HG03066 (cell line): ENCODE results near the gene NMB.
A peak's percentile ranks its signal among the peaks of the same experiment; 100 is the strongest.
"Not testable (repeated sequence)": the region's sequence is repeated elsewhere in the genome, so short reads cannot be mapped to it uniquely, and the experiment has no call there.

Source experiments
- ATAC-seq: cut with Tn5 transposase; IDR thresholded peaks from one replicate; pipeline ENCODE4 v1.9.1; 2021; ENCODE audit warnings: low read depth; ENCODE audit not compliant: unreplicated experiment

The NMB gene, protein sequence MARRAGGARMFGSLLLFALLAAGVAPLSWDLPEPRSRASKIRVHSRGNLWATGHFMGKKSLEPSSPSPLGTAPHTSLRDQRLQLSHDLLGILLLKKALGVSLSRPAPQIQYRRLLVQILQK

DNA sequence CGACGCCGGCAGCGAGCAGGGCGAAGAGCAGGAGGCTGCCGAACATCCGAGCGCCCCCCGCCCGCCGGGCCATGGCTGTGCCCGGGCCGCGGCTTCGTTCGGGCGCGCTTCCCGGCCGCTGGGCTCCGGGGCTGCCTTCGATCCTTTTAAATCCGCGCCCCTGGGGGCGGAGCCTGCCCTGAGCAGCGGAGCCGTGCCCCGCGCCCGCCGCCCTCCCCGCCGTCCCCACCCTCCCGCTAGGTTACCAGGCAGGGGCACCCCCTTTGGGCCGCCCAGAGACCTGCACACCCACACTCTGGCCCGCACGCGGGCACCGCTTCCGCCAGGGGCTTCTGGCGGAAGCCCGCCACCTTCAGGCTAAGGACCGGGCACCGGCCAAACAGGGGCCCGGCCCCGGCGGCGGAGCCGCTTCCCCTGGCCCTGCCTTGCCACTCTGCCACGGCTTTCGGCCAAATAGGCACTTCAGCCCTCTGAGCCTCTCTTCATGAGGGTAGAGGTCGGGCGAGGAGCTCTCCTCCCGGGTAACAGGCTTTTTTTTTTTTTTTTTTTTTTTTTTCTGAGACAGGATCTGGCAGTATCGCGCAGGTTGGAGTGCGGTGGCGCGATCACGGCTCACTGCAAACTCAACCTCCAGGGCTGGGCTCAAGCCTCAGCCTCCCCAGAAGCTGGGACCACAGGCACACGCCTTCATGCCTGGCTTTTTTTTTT lies at the start of gene NMB:
TSS of gene NMB (minus strand) at position 120 of the 708 bp plus-strand sequence. CDS start at position 73, 47 bp downstream.
- ATAC-seq = peak; percentile 45

DNA sequence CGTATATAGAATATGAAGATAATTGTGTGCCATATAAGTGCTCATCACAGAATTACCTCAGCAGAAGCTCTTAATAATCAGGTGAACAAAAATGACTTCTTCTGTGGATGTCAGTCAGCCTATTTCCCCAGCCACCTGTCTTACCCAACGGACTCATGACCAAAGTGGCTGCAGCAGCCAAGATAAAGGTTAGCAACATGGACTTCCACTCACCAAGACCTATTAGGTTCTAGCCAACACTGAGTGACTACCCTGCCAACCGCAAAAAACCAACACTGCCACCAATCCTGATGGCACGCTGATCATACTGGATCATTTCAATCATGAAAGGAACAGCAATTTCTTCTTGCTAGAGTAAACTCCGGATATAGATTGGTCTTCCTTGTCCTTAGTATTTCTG lies 45.8 kb upstream of the NMB start:
- no peak for ATAC-seq

DNA sequence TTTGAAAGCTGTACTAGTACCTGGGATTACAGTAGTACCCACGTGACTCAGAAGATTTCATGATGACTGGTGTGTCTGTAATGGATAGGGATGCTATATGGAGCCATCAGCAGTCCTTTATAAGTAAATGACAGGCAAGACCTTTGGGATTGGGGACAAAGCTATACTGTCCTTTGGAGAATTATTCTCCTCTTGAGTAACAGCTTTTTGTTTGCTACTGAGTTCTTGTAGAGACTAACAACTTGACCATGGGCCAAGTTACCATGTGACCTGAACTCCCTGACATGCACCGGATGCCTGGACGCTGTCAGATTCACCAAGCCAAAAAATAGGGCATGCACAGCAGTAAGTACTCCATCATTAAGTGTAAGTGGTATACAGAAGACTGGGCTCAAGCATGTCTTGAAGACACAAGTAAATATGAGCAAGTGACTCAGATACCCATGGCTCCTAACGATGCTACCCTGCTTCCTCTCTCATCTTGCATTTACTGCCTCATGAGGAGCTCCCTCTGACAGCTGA lies 45.0 kb upstream of the NMB start:
- no peak for ATAC-seq

DNA sequence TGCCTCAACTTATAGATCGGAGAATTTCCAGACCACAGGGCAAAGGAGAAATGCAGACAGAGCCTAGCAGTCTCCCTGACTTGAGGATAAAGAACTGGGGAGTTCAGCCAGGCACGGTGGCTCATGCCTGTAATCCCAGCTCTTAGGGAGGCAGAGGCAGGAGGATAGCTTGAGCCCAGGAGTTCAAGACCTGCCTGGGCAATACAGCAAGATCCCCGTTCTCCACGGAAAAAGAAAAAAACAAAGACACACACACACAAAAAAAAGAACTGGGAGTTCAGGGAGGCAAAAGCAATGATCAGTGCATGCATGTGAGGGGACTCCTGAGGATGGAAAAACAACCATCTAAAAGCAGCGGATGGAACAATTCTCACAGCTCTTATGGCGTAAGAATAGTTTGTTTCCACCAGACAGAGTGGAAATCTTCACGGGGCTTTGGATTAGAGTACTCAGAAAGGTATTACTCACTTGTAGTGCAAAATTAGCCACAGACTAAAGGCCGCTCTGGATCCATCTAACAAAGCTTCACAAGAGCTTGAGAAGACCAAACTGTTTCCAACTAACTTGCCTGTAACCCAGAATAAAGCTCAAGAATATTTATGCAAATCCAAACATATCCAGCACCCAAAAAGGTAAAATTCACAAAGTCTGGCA lies 41.7 kb upstream of the NMB start:
- ATAC-seq = no peak

DNA sequence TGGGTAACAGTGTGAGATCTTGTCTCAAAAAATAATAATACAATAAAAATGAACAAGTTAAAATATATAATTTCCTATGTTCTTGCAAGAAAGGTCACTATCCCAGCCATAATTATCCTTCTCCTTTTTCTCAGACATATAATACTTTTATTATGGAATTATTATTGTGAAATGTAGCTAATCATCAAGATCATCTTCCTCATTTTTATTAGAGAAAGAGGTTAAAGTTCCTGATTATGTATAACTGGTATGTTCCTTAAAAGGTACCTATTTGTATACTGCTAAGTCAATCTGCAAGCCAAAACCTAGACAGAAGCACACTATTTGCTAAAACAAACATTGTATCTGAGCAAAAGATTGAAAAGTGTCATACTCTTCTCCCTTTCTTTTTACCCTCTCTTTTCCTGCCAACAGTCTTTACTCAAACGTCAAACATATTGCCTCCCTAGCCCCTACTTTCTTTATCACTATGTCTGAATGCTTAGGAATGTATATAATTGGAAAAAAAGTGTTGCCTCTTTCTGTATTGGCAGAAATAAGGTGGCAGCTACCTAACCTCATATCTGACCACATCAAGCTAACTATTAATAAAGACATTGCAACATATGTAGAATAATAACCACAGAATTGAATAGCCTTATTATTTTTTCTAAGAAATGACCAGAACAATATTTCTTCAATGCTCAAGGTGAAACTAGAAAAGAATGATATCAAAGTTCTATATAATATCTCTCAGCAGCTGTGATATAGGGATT lies 39.4 kb upstream of the NMB start:
- no peak for ATAC-seq

DNA sequence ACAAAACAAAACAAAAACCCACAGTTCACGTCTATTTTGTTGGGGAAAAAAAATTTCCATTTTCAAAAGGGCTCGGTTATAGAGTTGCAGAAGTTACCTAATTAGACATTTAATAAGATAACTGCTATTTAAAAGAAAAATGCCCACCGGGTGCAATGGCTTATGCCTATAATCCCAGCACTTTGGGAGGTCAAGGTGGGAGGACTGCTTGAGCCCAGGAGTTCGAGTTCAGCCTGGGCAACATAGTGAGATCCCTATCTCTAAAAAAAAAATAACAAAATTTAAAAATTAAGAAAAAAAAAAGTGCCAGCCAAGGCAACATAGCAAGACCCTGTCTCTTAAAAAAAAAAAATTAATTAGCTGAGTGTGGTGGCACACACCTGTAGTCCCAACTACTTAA lies 38.8 kb upstream of the NMB start:
- no peak for ATAC-seq

DNA sequence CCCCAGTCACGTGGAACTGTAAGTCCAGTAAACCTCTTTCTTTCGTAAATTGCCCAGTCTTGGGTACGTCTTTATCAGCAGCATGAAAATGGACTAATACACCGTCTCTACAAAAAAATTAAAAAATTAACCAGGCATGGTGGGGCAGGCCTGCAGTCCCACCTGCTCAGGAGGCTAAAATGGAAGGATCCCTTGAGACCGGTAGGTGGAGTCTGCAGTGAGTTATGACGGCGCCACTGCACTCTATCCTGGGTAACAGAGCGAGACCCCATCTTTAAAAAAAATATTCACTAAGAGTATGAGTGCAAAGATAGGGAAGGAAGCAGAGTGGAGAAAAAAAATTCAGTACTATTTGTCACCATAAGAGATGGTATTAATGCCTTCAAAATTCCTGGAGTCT lies 32.3 kb upstream of the NMB start:
- ATAC-seq = no peak

DNA sequence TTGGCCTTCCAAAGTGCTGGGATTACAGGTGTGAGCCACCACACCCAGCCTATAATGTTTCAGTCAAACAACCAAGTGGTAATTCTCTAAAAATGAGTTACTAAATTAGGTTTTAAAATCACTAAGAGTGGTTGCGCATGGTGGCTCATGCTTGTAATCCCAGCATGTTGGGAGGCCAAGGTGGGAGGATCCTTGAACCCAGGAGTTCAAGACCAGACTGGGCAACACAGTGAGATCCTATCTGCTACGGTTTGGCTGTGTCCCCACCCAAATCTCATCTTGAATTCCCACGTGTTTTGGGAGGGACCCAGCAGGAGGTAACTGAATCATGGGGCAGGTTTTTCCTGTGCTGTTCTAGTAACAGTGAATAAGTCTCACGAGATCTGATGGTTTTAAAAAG lies 31.9 kb upstream of the NMB start:
- no peak for ATAC-seq

DNA sequence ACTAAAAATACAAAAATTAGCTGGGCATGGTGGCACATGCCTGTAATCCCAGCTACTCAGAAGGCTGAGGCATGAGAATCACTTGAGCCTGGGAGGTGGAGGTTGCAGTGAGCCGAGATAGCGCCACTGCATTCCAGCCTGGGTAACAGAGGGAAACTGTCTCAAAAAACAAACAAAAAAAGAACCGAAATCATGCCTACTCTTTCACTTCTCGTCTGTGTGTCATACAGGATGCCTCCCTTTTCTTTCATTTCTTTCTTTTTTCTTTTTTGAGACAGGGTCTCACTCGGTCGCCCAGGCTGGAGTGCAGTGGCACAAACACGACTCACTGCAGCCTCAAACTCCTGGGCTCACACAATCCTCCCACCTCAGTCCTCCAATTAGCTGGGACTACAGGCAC lies 28.4 kb upstream of the NMB start:
- not testable (repeated sequence) for ATAC-seq

DNA sequence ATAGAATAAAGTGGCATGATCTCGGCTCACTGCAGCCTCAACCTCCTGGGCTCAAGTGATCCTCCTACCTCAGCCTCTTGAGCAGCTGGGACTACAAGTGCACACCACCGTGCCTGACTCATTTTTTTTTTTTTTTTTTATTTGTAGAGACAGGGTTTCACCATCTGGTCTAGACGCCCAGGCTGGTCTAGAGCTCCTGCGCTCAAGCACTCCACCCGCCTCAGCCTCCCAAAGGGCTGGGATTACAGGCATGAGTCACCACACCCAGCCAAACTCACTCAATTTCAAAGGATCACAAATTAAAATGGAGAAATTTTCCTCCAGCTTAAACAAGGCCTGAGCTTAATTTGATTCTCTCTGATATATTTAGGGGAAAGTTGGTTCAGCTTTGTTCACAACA lies 27.3 kb upstream of the NMB start:
- no peak for ATAC-seq

DNA sequence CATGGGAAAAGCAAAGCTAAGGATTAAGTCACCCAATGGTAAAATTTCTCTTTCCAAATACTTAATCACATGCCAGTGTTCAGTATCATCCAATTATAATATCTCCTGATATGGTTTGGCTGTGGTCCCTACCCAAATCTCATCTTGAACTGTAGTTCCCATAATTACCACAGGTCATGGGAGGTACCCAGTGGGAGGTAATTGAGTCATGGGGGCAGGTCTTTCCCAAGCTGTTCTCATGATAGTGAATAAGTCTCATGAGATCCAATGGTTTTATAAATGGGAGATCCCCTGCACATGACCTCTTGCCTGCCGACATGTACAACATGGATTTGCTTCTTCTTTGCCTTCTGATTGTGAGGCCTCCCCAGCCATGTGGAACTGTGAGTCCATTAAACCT lies 26.1 kb upstream of the NMB start:
- ATAC-seq = no peak

DNA sequence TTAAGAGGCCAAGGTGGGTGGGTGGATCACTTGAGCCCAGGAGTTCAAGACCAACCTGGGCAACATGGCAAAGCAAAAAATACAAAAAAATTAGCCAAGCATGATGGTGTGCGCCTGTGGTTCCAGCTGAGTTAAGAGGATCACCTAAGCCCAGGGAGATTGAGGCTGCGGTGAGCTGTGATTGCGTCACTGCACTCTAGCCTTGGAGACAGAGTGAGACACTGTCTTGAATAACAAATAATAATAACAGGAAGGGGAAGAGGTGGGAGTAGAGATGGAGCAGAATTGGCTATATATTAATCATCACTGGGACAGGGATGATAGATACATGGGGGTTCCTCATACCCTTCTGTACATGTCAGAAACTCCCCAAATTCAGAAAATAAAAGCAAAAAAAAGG lies 23.8 kb upstream of the NMB start:
- ATAC-seq = no peak

DNA sequence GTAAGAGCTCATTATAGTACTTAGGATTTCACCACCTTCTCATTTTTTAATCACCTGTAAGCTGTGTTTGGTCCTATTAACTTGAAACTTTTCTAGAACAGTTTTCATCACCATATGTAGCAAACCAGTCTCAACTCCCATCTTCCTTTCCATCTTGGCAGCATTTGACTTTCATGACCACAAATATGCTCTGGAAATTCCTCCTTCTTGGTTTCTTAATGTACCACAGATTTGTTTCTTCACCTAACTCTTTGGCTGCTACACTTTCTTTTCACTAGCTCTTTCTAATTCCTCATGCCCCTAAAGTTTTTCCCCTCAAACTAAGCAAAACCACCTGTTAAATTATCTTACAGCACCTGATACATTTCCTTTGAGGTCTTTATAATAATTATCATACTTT lies 13.2 kb upstream of the NMB start:
- no peak for ATAC-seq

DNA sequence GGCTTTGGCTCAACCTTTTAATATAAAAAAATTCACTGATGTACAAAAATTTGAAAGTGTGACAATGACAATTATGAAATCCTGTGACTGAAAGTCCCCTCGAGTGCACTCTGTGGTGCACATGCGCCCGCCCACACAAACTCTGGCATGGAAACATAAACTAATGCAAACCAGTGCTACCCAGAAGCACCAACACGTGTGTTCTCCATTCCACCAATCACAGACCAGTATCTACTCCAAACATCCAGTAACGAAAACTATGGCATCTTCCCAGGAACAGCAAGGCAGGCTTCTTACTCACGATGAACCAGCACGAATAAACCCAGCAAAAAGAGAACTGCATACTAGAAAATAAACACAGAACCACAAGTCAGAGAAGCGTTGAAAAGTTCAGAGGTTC lies 11.7 kb upstream of the NMB start:
- ATAC-seq = no peak

DNA sequence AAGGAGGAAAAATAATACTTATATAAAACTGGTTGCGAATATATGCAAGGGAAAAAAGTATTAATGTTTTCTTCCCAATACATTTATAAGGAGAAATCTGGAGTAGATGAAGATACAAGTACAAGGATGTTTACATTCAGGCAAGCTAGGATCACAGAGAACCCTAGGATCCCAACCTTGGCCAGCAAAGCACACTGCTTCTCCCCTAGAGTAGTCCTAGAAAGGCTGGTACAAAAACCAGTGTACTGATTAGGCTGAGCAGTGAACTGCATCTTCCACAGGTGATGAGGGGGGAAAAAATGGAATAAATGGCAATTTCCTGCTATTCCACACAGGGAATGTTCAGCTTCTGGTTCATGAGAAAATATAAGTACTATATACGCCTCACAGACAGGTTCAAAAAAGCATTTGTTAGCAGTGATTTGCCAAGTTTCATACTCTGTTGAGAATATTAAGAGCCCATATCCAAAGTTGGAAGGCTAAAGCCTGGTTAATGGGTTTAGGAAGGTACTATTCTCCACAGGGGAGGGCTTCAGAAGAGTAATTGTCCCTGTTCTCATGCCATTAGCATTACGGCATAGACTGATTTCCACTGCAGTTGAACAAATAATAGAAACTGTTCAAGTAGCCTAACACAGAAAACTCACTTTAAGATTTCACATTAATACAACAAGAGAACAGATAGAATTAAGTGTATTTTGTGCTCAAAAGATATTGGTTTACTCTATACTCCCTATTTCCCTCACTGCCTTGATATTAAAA lies 10.4 kb upstream of the NMB start:
- ATAC-seq = no peak

DNA sequence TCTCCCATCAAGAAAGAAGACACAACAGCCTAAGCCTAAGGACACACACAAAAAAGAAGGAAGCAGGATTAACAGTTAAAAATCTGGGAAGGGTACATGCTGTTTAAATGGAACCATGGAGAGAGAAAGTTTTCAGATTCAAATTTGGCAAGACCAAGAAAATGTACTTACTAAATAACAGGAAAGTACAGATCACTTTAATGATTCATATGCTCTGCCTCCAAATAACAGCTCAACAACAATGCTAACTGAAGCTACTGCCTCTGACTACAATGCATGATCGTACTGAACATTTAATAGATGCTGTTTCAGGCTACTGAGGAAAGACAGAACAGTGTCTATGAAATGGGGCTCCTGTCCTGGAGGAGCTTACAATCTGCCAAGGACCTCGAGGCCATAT lies 8.4 kb upstream of the NMB start:
- ATAC-seq = no peak

DNA sequence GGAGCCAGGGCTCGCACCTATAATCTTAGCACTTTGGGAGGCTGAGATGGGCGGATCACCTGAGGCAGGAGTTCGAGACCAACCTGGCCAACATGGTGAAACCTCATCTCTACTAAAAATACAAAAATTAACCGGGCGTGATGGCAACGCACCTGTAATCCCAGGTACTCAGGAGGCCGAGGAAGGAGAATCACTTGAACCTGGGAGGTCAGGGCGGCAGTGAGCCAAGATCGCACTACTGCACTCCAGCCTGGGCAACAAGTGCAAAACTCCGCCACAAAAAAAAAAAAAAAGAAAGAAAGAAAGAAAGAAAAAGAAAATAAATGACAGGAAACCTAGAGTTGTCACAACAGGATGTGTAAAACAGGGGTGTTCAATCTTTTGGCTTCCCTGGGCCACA lies 3.0 kb upstream of the NMB start:
- no peak for ATAC-seq

DNA sequence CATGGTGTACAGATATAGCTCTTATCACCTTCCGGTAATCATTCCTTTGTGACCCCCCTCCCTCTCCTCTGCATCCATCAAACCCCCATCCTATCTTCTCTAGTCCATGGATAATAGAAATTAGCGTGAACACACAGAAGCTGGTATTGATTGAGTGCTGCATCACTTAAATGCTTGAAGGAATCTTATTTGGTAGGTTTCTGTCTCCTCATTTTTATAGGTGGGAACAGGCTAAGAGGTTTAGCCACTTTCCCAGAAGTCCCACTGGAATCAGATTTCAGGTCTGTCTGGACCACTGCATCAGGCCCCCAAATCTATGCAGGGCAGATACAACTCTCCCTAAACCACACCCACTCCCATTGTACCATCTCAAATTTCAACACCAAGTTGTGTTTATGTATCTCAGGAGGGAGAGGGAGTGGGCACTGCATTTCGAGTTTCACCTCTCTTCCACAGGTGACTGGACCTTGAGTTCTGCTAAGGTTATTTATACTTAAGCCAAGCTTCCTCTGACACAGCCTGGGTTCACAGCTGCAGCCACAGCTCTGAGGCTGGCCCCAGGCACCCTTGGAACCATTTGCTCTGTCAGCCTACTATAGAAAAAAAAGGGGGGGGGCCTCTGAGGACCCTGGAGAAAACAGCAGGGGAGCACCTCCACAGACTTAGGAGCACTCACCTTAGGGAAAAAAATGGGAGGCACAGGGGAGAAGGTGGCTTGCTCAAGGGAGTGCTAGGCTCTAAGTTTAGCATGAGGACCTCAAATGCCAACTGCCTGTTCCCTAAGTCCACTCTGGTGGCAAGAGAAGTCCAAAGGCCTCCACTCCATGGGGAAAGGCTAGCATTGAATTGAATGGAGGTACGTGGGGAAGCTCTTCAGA lies 2.1 kb upstream of the NMB start:
- ATAC-seq = no peak

DNA sequence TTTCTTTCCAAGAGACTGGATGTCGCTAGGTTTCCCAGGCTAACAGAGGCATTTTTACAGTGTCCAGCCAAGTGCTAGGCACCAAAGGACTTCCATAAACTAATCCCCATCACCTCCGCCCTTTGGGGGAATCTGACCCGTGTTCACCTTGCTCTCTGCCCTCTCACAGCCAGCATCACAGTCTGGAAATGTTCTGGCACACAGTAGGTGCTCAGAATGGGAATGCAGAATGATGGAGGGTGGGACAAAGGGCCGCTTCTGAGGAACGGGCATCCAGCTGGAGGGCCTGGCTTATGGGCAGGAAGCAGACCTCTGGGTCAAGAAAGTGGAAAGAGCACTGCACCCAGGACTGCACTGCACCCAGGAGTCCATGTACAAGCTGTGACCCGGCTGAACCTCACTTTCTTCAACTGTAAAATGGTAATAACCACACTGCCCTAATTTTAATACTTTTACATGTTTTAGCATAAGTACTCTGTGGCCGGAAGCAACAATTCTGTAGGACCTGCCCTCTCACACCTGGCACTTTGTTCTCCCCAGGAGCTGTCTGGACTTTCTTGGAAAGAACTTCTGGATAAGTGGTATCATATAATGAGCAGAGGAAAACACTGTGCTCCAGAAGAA lies 901 bp upstream of the NMB start:
- ATAC-seq = no peak
